ENCODE results near the gene SLC16A11.

GRCh38 chr17:7029096-7029495 lies 14.8 kb downstream of the SLC16A11 start:
- TF ChIP-seq PPARA (CRISPR knock-in tag; IDR thresholded peaks at IDR 0.05; ENCODE audit: borderline replicate concordance) (no peak), ZC3H10 (CRISPR knock-in tag; IDR thresholded peaks at IDR 0.05) (no peak), PATZ1 (CRISPR knock-in tag; IDR thresholded peaks at IDR 0.05; ENCODE audit: borderline replicate concordance) (no peak), OSR1 (CRISPR knock-in tag; IDR thresholded peaks at IDR 0.05) (no peak), CREB5 (CRISPR knock-in tag; IDR thresholded peaks at IDR 0.05; ENCODE audit: low read depth) (no peak)
